ENCODE results near the gene ZBTB42. TPM values are rescaled to one million over a fixed set of nuclear protein-coding genes. Genes with fewer than 3 reads are reported as not detected.

Gene ZBTB42
- polyA plus RNA-seq, 1 experiment: 1.6 TPM

DNA sequence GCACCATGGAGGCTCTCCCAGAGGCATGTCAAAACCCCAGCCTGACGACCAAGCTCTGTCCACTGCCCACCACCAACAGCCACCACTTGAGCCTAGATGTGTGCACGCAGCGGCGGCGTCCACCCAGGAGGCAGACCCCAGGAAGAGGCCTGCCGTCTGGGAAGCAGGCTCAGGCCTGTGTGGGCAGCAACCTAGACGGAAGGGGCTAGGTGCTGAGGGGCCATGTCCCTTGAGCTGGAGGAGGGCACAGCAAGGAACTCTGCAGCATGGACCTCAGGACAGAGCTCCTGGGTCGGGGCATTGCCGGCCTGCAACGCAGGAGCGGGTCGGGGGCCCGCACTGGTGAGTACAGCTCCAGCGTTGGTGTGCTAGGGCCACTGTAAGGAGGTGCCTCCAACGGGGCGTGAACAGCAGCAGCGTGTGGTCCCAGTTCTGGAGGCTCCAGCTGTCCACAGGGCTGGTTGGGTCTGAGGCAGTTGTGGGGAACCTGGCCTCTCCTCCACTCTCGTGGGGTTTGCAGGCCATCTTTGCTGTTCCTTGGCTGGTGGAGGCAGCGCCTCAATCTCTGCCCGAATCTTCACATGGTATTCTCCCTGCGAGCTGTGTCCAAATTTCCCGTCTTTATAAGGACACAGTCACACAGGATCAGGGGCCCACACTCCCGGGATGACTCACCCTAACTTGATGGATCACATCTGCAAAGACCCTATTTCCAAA, 20.5 kb downstream of the ZBTB42 start:
- H3K9me3 ChIP-seq (ENCODE audit: control insufficient read depth, insufficient read depth, low read length): peaks cover 5% of the 10 kb centered on the region
- no peaks in the 10 kb centered on the region for H3K27me3 ChIP-seq (ENCODE audit: control insufficient read depth, insufficient read depth, low read length)
- no peak overlapping the region for H3K4me3 ChIP-seq (ENCODE audit: low read depth, low read length)
- CTCF ChIA-PET: interaction anchor here (0.7 to 1.9 kb wide), 11 partner anchors 27 to 426 kb away, joined by 3 to 22 read pairs (median 4); partner anchors contain the start of gene SIVA1
- TF ChIP-seq, protein P1, sequence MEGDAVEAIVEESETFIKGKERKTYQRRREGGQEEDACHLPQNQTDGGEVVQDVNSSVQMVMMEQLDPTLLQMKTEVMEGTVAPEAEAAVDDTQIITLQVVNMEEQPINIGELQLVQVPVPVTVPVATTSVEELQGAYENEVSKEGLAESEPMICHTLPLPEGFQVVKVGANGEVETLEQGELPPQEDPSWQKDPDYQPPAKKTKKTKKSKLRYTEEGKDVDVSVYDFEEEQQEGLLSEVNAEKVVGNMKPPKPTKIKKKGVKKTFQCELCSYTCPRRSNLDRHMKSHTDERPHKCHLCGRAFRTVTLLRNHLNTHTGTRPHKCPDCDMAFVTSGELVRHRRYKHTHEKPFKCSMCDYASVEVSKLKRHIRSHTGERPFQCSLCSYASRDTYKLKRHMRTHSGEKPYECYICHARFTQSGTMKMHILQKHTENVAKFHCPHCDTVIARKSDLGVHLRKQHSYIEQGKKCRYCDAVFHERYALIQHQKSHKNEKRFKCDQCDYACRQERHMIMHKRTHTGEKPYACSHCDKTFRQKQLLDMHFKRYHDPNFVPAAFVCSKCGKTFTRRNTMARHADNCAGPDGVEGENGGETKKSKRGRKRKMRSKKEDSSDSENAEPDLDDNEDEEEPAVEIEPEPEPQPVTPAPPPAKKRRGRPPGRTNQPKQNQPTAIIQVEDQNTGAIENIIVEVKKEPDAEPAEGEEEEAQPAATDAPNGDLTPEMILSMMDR (IDR thresholded peaks at IDR 0.05; ENCODE audit: low read depth, low read length): no peak
- POLR2A ChIA-PET: interaction anchor here (0.6 to 0.9 kb wide), 3 partner anchors 53 to 360 kb away, joined by 4 to 5 read pairs (median 5); partner anchors contain the start of gene NUDT14
- no peak for DNase-seq (ENCODE audit: low read depth, low spot score)
- no peak overlapping the region for H3K27ac ChIP-seq (ENCODE audit: low read depth, low read length)

DNA sequence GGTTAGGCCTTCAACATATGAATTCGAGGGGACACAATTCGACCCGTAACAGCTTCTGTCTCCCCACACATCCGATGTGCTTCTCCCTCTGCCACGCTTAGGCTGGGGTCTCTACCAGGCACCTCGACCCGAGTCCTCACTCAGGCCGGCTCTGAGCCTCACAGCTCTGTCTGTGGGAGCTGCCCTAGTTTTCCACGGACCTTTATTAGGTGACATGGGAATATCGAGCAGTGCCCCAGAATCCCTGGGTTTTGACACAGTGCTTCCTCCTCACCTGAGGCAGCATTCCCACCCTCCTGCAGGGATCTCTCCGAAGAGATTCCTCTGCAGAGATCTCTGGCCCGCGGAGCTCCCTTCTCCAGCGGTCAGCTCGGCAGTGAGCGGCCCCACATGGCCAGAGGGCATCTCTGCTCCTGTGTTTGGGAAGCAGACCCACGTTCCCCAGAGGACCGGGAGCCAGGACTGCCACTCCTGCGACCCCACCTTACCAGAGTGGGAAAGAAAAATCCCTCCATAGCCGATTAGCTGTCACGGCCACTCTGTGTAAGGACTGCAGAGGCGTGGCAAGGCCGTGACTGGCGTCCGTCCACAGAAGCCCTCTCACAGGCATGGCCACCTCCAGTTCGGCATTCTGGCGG, 21.2 kb downstream of the ZBTB42 start:
- DNase-seq (ENCODE audit: low read depth, low spot score): no peak
- H3K9me3 ChIP-seq (ENCODE audit: control insufficient read depth, insufficient read depth, low read length): peaks cover 5% of the 10 kb centered on the region
- no peak overlapping the region for H3K27ac ChIP-seq (ENCODE audit: low read depth, low read length)
- TF ChIP-seq, protein P1 (IDR thresholded peaks at IDR 0.05; ENCODE audit: low read depth, low read length): no peak
- ChIA-PET POLR2A (interaction anchor here (0.6 kb wide), 1 partner anchor 359 kb away, joined by 4 read pairs; the partner anchor contains the start of gene NUDT14), CTCF (interaction anchor here (1.0 to 1.9 kb wide), 4 partner anchors 53 to 224 kb away, joined by 3 to 22 read pairs (median 4); no protein-coding TSS in a partner anchor)
- H3K27me3 ChIP-seq (ENCODE audit: control insufficient read depth, insufficient read depth, low read length): no peaks in the 10 kb centered on the region
- no peak overlapping the region for H3K4me3 ChIP-seq (ENCODE audit: low read depth, low read length)

DNA sequence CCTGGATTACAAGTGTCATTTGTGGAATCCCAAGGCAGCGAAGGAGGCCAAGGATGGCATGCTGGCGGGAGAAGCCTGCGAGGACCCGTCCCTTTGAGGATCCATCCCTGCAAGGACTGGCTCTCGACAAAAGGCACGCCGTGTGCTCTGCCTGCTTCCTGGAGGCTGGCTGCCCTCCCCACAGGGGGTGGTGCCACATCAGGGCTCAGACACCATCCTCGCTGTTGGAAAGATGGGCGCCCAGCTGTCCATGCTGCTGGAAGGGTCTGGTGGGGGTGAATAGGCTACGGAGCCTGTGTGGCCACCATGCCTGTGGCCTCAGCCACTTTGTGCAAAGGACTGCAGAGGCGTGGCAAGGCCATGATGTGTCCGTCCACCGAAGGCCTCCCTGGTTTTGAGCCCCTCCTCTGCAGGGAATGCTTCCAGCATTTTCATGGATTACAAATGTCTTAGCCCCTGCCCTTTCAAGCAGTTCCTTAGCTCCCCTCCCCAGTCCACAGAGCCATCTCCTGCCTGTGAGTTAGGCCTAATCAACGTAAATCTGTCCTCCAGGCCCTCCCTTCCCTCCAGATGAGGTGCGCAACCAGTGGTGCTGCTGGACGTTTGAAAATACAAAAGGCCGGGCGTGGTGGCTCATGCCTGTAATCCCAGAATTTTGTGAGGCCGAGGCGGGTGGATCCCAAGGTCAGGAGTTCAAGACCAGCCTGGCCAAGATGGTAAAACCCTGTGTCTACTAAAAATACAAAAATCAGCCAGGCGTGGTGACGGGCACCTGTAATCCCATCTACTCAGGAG, 22.1 kb downstream of the ZBTB42 start:
- no peak for DNase-seq (ENCODE audit: low read depth, low spot score)
- TF ChIP-seq, protein P1 (IDR thresholded peaks at IDR 0.05; ENCODE audit: low read depth, low read length): no peak
- no peak overlapping the region for H3K27ac ChIP-seq (ENCODE audit: low read depth, low read length)
- POLR2A ChIA-PET: no interaction called here
- no peaks in the 10 kb centered on the region for H3K27me3 ChIP-seq (ENCODE audit: control insufficient read depth, insufficient read depth, low read length)
- CTCF ChIA-PET: interaction anchor here (1.8 kb wide), 1 partner anchor 55 kb away, joined by 5 read pairs; no protein-coding TSS in a partner anchor
- peaks cover 5% of the 10 kb centered on the region for H3K9me3 ChIP-seq (ENCODE audit: control insufficient read depth, insufficient read depth, low read length)
- no peak overlapping the region for H3K4me3 ChIP-seq (ENCODE audit: low read depth, low read length)

DNA sequence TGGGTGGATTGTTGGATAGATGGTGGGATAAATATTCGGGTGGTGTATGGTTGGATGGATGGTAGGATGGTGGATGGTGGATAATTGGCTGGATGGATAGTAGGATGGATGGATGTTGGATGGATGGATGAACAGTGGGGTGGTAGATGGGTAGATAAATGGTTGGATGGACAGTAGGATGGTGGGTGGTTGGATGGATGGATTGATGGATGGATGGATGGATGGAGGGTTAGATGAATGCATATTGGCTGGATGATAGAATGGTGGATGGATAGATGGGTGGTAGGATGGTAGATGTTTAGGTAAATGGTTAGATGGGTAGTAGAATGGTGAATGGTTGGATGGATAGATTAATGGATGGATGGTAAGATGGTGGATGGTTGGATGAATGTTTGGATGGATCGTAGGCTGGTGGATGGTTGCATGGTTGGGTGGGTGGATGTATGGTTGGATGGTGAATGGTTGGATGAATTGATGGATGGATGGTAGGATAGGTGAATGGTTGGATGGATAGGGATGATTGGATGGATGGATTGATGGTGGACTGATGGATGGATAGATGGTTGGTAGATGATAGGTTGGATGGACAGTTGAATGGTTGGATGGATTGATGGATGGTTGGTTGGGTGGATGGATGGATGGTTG, 23.6 kb downstream of the ZBTB42 start:
- Histone ChIP-seq H3K27ac (ENCODE audit: low read depth, low read length) (no peak overlapping the region), H3K27me3 (ENCODE audit: control insufficient read depth, insufficient read depth, low read length) (no peaks in the 10 kb centered on the region), H3K4me3 (ENCODE audit: low read depth, low read length) (no peak overlapping the region), H3K9me3 (ENCODE audit: control insufficient read depth, insufficient read depth, low read length) (no peaks in the 10 kb centered on the region; the same call in 1 of the 2 replicates)
- ChIA-PET POLR2A (no interaction called here), CTCF (no interaction called here)
- TF ChIP-seq, protein P1 (IDR thresholded peaks at IDR 0.05; ENCODE audit: low read depth, low read length): no peak
- no peak for DNase-seq (ENCODE audit: low read depth, low spot score)
